ENCODE data around the gene ZNF569. TPM values are rescaled to one million over a fixed set of nuclear protein-coding genes. Genes with fewer than 3 reads are reported as not detected.

ZNF569 gene
- total and polyA plus RNA-seq, 2 of the 4 experiments (the other 2 are of a cell fraction): 1.8 to 5.9 TPM

GRCh38 chr19:37484406-37485168, 17.3 kb upstream of the ZNF569 start:
- Histone ChIP-seq H2AK9ac (replicated peaks; ENCODE audit: low read depth, low read length, poor library complexity) (no peak overlapping the region), H4K91ac (ENCODE audit: insufficient read depth, low read depth, low read length) (no peak overlapping the region), H3K18ac (ENCODE audit: low read depth, low read length) (no peak overlapping the region), H3K23ac (ENCODE audit: low read depth, low read length) (no peak overlapping the region), H2AFZ (replicated peaks; ENCODE audit: low read length, poor library complexity) (no peak overlapping the region), H3K9ac (ENCODE audit: low read depth, low read length) (no peak overlapping the region), H2BK15ac (ENCODE audit: low read depth, low read length) (no peak overlapping the region), H2BK5ac (ENCODE audit: low read depth, low read length, poor library complexity, severe bottlenecking) (no peak overlapping the region), H3K4me2 (ENCODE audit: low read depth, low read length) (no peak overlapping the region), H3K9me3 (ENCODE audit: control insufficient read depth, insufficient read depth, low read length) (peaks cover 56% of the 10 kb centered on the region), H4K5ac (ENCODE audit: low read depth, low read length) (no peak overlapping the region), H4K8ac (ENCODE audit: low read depth in 2 of 2, low read length in 2 of 2) (no peak overlapping the region), H3K79me1 (ENCODE audit: low read depth in 1 of 2, low read length in 2 of 2) (no peaks in the 10 kb centered on the region), H3K14ac (replicated peaks; ENCODE audit: low read depth, low read length) (no peak overlapping the region), H3K27me3 (ENCODE audit: control insufficient read depth, insufficient read depth, low read length) (no peaks in the 10 kb centered on the region), H3K4me1 (ENCODE audit: control insufficient read depth, insufficient read depth, low read length) (no peaks in the 10 kb centered on the region), H4K20me1 (ENCODE audit: insufficient read depth, low read length) (no peaks in the 10 kb centered on the region), H2BK20ac (ENCODE audit: low read depth, low read length) (no peak overlapping the region), H3K27ac (ENCODE audit: insufficient read depth, low read length) (no peak overlapping the region), H3K4ac (ENCODE audit: low read depth, low read length) (no peak overlapping the region), H2AK5ac (ENCODE audit: low read depth, low read length) (no peak overlapping the region), H3K56ac (ENCODE audit: extremely low read depth, insufficient read depth, low read length) (no peak overlapping the region), H3K4me3 (ENCODE audit: insufficient read depth, low read depth, low read length) (no peak overlapping the region), H3K9me1 (ENCODE audit: insufficient read depth, low read length) (no peaks in the 10 kb centered on the region), H2BK120ac (ENCODE audit: low read depth, low read length) (no peak overlapping the region), H3K36me3 (ENCODE audit: control insufficient read depth, insufficient read depth, low read length) (peaks cover 23% of the 10 kb centered on the region)
- BruUV-seq (replicated peaks): TSS peak; percentile 50
- dilution Hi-C loops (cut with HindIII; ENCODE audit: low sequenced_read_pairs, unreplicated experiment) (no loop called here), intact Hi-C loops (cut with micrococcal nuclease) (no loop called here), in situ Hi-C loops (cut with MboI; ENCODE audit: low sequenced_read_pairs) (no loop called here)
- 50% methylated on average over 1 of the region's 8 CpGs; no CpG with 5 or more reads in 1 of the 2 experiments for WGBS, 2 experiments (ENCODE audit: extremely low coverage in 2 of 2, insufficient read length in 1 of 2)
- POLR2A ChIA-PET (ENCODE audit: unreplicated experiment): no interaction called here
- CTCF ChIA-PET: no interaction called here
- ATAC-seq (ENCODE audit: low read depth): no peak
- TF ChIP-seq CEBPB (IDR thresholded peaks at IDR 0.05; ENCODE audit: low read depth, low read length): no peak
- TF ChIP-seq RCOR1 (IDR thresholded peaks at IDR 0.05; ENCODE audit: insufficient replicate concordance, low read length): no peak
- no peak for TF ChIP-seq POLR2A (IDR thresholded peaks at IDR 0.05; ENCODE audit: low read depth, low read length)
- TF ChIP-seq MXI1 (IDR thresholded peaks at IDR 0.05; ENCODE audit: borderline replicate concordance, low read depth, low read length): no peak
- no peak for TF ChIP-seq RAD21 (IDR thresholded peaks at IDR 0.05; ENCODE audit: low read length)
- TF ChIP-seq ELK1 (IDR thresholded peaks at IDR 0.05; ENCODE audit: borderline replicate concordance, low read depth, low read length): no peak
- TF ChIP-seq MAFK (IDR thresholded peaks at IDR 0.05; ENCODE audit: low read depth, low read length): no peak
- no peak for TF ChIP-seq MAZ (IDR thresholded peaks at IDR 0.05; ENCODE audit: borderline replicate concordance, low read depth, low read length)
- no peak for TF ChIP-seq NFE2L2 (IDR thresholded peaks at IDR 0.05; ENCODE audit: low read depth, low read length)
- no peak for TF ChIP-seq BHLHE40 (IDR thresholded peaks at IDR 0.05; ENCODE audit: low read depth, low read length)
- TF ChIP-seq SMC3 (IDR thresholded peaks at IDR 0.05; ENCODE audit: low read depth, low read length): no peak
- no peak for TF ChIP-seq USF2 (IDR thresholded peaks at IDR 0.05; ENCODE audit: low read depth, low read length)
- no peak for TF ChIP-seq RFX5 (IDR thresholded peaks at IDR 0.05; ENCODE audit: low read depth, low read length)
- no peak for TF ChIP-seq FOS (IDR thresholded peaks at IDR 0.05; ENCODE audit: low read depth, low read length)
- TF ChIP-seq CHD1 (IDR thresholded peaks at IDR 0.05; ENCODE audit: low read depth, low read length): no peak
- no peak for DNase-seq

Measured in IMR-90 (cell line).